GM21390 (cell line): ENCODE measurements around the gene CLDN9.

Experiments
- ATAC-seq: cut with Tn5 transposase; IDR thresholded peaks from one replicate; pipeline ENCODE4 v1.9.1; 2021; ENCODE audit not compliant: unreplicated experiment

The CLDN9 gene

GRCh38 chr16:3017794-3018506, 5.2 kb downstream of the CLDN9 start, which contains the start of gene CLDN6:
Gene CLDN6 (minus strand): TSS chr16:3018183. CDS start chr16:3016021, 2,162 bp downstream.
- no peak for ATAC-seq

- ATAC-seq = no peak
Measured at GRCh38 chr16:3019594-3020246, 7.0 kb downstream of the CLDN9 start.

- ATAC-seq = no peak
Measured at GRCh38 chr16:3020247-3020603, 7.5 kb downstream of the CLDN9 start, which contains the start of gene TNFRSF12A. Gene TNFRSF12A (plus strand): TSS chr16:3020368. CDS start chr16:3020398, 30 bp downstream.

- no peak for ATAC-seq
Measured at GRCh38 chr16:3020604-3021448, 8.1 kb downstream of the CLDN9 start.

- ATAC-seq = no peak
Measured at GRCh38 chr16:3021449-3022207, 8.9 kb downstream of the CLDN9 start.

GRCh38 chr16:3022208-3022683, 9.5 kb downstream of the CLDN9 start:
- no peak for ATAC-seq

- ATAC-seq = no peak
Measured at GRCh38 chr16:3022684-3023414, 10.1 kb downstream of the CLDN9 start.

GRCh38 chr16:3023415-3023668, 10.6 kb downstream of the CLDN9 start:
- no peak for ATAC-seq

GRCh38 chr16:3023669-3024478, 11.2 kb downstream of the CLDN9 start, which contains the start of the genes HCFC1R1 and THOC6:
Gene HCFC1R1 (minus strand): TSS chr16:3023942. CDS start chr16:3023941, 1 bp downstream.
Gene THOC6 (plus strand): TSS chr16:3024035. CDS start chr16:3024327, 292 bp downstream.
- peak; percentile 68 for ATAC-seq

- ATAC-seq = no peak
Measured at GRCh38 chr16:3025032-3026002, 12.6 kb downstream of the CLDN9 start.

GRCh38 chr16:3026003-3026378, 13.3 kb downstream of the CLDN9 start:
- no peak for ATAC-seq

GRCh38 chr16:3026609-3027488, 14.1 kb downstream of the CLDN9 start:
- no peak for ATAC-seq

- no peak for ATAC-seq
Measured at GRCh38 chr16:3027489-3027795, 14.7 kb downstream of the CLDN9 start.

GRCh38 chr16:3027983-3028715, 15.4 kb downstream of the CLDN9 start:
- ATAC-seq = no peak

- no peak for ATAC-seq
Measured at GRCh38 chr16:3028716-3029319, 16.1 kb downstream of the CLDN9 start.

- ATAC-seq = no peak
Measured at GRCh38 chr16:3029491-3030221, 16.9 kb downstream of the CLDN9 start.
